Measurements from ENCODE around the gene AKAP13. TPM values are rescaled to one million over a fixed set of nuclear protein-coding genes. Genes with fewer than 3 reads are reported as not detected.
"Not testable (repeated sequence)": the region's sequence is repeated elsewhere in the genome, so short reads cannot be mapped to it uniquely, and the experiment has no call there.

The AKAP13 gene
- 10 to 100 TPM; 82.8 to 94.8 (median 88.1) TPM for polyA plus RNA-seq (ENCODE audit: insufficient read length in 3 of 3)
- long read RNA-seq, donor 1: 0 reads
- long read RNA-seq, donor 2, partial matches to known transcripts: 0 of 2 reads
- long read RNA-seq, donor 2, other reads (novel, unspliced or antisense): 0 of 2 reads
- long read RNA-seq, donor 3, partial matches to known transcripts: 0 of 3 reads
- long read RNA-seq, donor 3, other reads (novel, unspliced or antisense): 0 of 3 reads
- long read RNA-seq, donor 4: 0 reads
- long read RNA-seq, donor 5, partial matches to known transcripts: 0 of 1 reads
- long read RNA-seq, donor 5, other reads (novel, unspliced or antisense): 0 of 1 reads
- long read RNA-seq, donor 6, partial matches to known transcripts: 16 of 17 reads
- long read RNA-seq, donor 6, other reads (novel, unspliced or antisense): 0 of 17 reads
- long read RNA-seq, donor 7, partial matches to known transcripts: 18 of 20 reads
- long read RNA-seq, donor 7, other reads (novel, unspliced or antisense): 0 of 20 reads
- long read RNA-seq, donor 8, partial matches to known transcripts: 5 of 5 reads
- long read RNA-seq, donor 8, other reads (novel, unspliced or antisense): 0 of 5 reads
- long read RNA-seq, donor 9, full-length matches to known transcripts: 1 of 16 reads
- long read RNA-seq, donor 9, partial matches to known transcripts: 15 of 16 reads
- long read RNA-seq, donor 9, other reads (novel, unspliced or antisense): 0 of 16 reads
- long read RNA-seq, donor 10, partial matches to known transcripts: 8 of 9 reads
- long read RNA-seq, donor 10, other reads (novel, unspliced or antisense): 0 of 9 reads
- long read RNA-seq, donor 11, full-length matches to known transcripts: 3 of 8 reads
- long read RNA-seq, donor 11, partial matches to known transcripts: 5 of 8 reads
- long read RNA-seq, donor 11, other reads (novel, unspliced or antisense): 0 of 8 reads
- long read RNA-seq, donor 12, full-length matches to known transcripts: 1 of 14 reads
- long read RNA-seq, donor 12, partial matches to known transcripts: 13 of 14 reads
- long read RNA-seq, donor 12, other reads (novel, unspliced or antisense): 0 of 14 reads
- long read RNA-seq, donor 13, partial matches to known transcripts: 5 of 5 reads
- long read RNA-seq, donor 13, other reads (novel, unspliced or antisense): 0 of 5 reads
- long read RNA-seq, donor 14: 0 reads
- long read RNA-seq, donor 15: 0 reads
- long read RNA-seq, donor 16: 0 reads

GRCh38 chr15:85380217-85380811 lies at the start of gene AKAP13:
AKAP13 (plus strand) TSS chr15:85380603; CDS start chr15:85485721, 105,118 bp downstream.
- peak; percentile 98 for DNase-seq

GRCh38 chr15:85330901-85331588 lies 49.4 kb upstream of the AKAP13 start:
- peak; percentile 90 for DNase-seq

- DNase-seq: no peak
Measured at GRCh38 chr15:85331655-85332285, 48.6 kb upstream of the AKAP13 start.

GRCh38 chr15:85333132-85333831 lies 47.1 kb upstream of the AKAP13 start:
- no peak for DNase-seq

- no peak for DNase-seq
Measured at GRCh38 chr15:85334241-85334640, 46.2 kb upstream of the AKAP13 start.

GRCh38 chr15:85335193-85335942 lies 45.0 kb upstream of the AKAP13 start:
- no peak for DNase-seq

GRCh38 chr15:85336880-85337279 lies 43.5 kb upstream of the AKAP13 start:
- no peak for DNase-seq

GRCh38 chr15:85337425-85338074 lies 42.9 kb upstream of the AKAP13 start:
- DNase-seq: no peak

- DNase-seq: no peak
Measured at GRCh38 chr15:85340321-85340665, 40.1 kb upstream of the AKAP13 start.

GRCh38 chr15:85340852-85341251 lies 39.6 kb upstream of the AKAP13 start:
- DNase-seq: no peak

- DNase-seq: not testable (repeated sequence)
Measured at GRCh38 chr15:85342163-85342562, 38.2 kb upstream of the AKAP13 start.

GRCh38 chr15:85343443-85343842 lies 37.0 kb upstream of the AKAP13 start:
- not testable (repeated sequence) for DNase-seq

- DNase-seq: not testable (repeated sequence)
Measured at GRCh38 chr15:85344241-85344640, 36.2 kb upstream of the AKAP13 start.

GRCh38 chr15:85344653-85345114 lies 35.7 kb upstream of the AKAP13 start:
- not testable (repeated sequence) for DNase-seq

- not testable (repeated sequence) for DNase-seq
Measured at GRCh38 chr15:85345196-85345918, 35.0 kb upstream of the AKAP13 start.

GRCh38 chr15:85346462-85347084 lies 33.8 kb upstream of the AKAP13 start:
- DNase-seq: not testable (repeated sequence)
